LNCaP clone FGC (cell line): ENCODE results near the gene FAM234B.
"Not testable (repeated sequence)": the region's sequence is repeated elsewhere in the genome, so short reads cannot be mapped to it uniquely, and the experiment has no call there.

Source experiments
- DNase-seq: peaks from one replicate; pipeline ENCODE4 v3.0.0-alpha.2; 2011; ENCODE audit warnings: low read depth
- H3K4me3 ChIP-seq: 2 replicates; pipeline ENCODE4 v1.5.1; 2011; ENCODE audit warnings: mild to moderate bottlenecking, low read depth, low read length, control low read depth
- CTCF ChIP-seq: IDR thresholded peaks from 2 replicates; pipeline ENCODE4 v1.5.1; 2012; ENCODE audit warnings: mild to moderate bottlenecking; ENCODE audit not compliant: control insufficient read depth, insufficient read depth; ENCODE audit errors: extremely low read depth

Gene FAM234B

GRCh38 chr12:13028825-13029570 is 15.2 kb upstream of the FAM234B start:
- no peak overlapping the region for H3K4me3 ChIP-seq
- no peak for TF ChIP-seq CTCF
- no peak for DNase-seq

GRCh38 chr12:13030541-13031291 is 13.5 kb upstream of the FAM234B start:
- DNase-seq, result no peak
- no peak for TF ChIP-seq CTCF
- no peak overlapping the region for H3K4me3 ChIP-seq

GRCh38 chr12:13032164-13032563 is 12.0 kb upstream of the FAM234B start:
- H3K4me3 ChIP-seq, result no peak overlapping the region
- no peak for TF ChIP-seq CTCF
- no peak for DNase-seq

GRCh38 chr12:13033476-13033875 is 10.7 kb upstream of the FAM234B start:
- no peak for DNase-seq

GRCh38 chr12:13035335-13035734 is 8.8 kb upstream of the FAM234B start:
- H3K4me3 ChIP-seq, DNase-seq: not testable (repeated sequence)

More at GRCh38 chr12:13033476-13033875, 10.7 kb upstream of the FAM234B start:
- TF ChIP-seq CTCF, result no peak
- H3K4me3 ChIP-seq, result no peak overlapping the region

GRCh38 chr12:13036881-13037280 is 7.3 kb upstream of the FAM234B start:
- no peak overlapping the region for H3K4me3 ChIP-seq
- TF ChIP-seq CTCF, result no peak
- no peak for DNase-seq

GRCh38 chr12:13038491-13039161 is 5.6 kb upstream of the FAM234B start:
- no peak overlapping the region for H3K4me3 ChIP-seq
- no peak for TF ChIP-seq CTCF
- DNase-seq, result no peak
